ENCODE results near the gene PLEKHG5.

DNA sequence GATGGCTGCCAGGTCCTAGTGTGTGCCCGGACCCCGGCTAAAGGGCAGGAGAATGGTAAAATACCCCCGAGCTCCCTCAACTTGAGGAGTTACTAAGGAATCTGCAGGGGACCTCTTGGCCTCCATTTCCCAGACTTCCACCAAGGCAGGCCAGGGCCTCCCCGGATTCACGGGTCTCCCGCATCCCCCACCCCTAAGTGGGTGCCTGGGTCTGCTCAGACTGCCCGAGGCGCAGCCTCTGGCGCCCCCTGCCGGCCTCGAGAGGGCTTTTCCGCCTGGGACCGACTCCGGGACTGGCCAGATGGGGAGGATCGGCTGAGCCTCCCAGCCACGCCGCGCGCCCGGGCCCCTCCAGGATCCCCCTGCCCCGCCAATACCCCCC is 1.7 kb downstream of the PLEKHG5 start:
- TF ChIP-seq, protein P1, sequence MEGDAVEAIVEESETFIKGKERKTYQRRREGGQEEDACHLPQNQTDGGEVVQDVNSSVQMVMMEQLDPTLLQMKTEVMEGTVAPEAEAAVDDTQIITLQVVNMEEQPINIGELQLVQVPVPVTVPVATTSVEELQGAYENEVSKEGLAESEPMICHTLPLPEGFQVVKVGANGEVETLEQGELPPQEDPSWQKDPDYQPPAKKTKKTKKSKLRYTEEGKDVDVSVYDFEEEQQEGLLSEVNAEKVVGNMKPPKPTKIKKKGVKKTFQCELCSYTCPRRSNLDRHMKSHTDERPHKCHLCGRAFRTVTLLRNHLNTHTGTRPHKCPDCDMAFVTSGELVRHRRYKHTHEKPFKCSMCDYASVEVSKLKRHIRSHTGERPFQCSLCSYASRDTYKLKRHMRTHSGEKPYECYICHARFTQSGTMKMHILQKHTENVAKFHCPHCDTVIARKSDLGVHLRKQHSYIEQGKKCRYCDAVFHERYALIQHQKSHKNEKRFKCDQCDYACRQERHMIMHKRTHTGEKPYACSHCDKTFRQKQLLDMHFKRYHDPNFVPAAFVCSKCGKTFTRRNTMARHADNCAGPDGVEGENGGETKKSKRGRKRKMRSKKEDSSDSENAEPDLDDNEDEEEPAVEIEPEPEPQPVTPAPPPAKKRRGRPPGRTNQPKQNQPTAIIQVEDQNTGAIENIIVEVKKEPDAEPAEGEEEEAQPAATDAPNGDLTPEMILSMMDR (IDR thresholded peaks at IDR 0.05): no peak
- no peak for TF ChIP-seq POLR2A (IDR thresholded peaks at IDR 0.05)

Data from lower leg skin (tissue), 3 donors.